GM18505 (cell line): Measurements from ENCODE around the gene SPCS2.

Experiments
- ATAC-seq: cut with Tn5 transposase; IDR thresholded peaks from one replicate; pipeline ENCODE4 v1.9.1; 2021; ENCODE audit not compliant: unreplicated experiment
- POLR2A ChIP-seq: IDR thresholded peaks from 4 replicates; pipeline ENCODE4 v1.6.1; 2011; ENCODE audit warnings: borderline replicate concordance; ENCODE audit not compliant: insufficient read depth, insufficient read length; ENCODE audit errors: extremely low read depth

The SPCS2 gene

GRCh38 chr11:75023446-75024067, 74.5 kb downstream of the SPCS2 start:
- ATAC-seq = no peak
- no peak for TF ChIP-seq POLR2A

- TF ChIP-seq POLR2A = no peak
- ATAC-seq = no peak
Measured at GRCh38 chr11:75024068-75024449, 75.0 kb downstream of the SPCS2 start.

- no peak for TF ChIP-seq POLR2A
- no peak for ATAC-seq
Measured at GRCh38 chr11:75024764-75025211, 75.7 kb downstream of the SPCS2 start.

- TF ChIP-seq POLR2A = no peak
- no peak for ATAC-seq
Measured at GRCh38 chr11:75025561-75025960, 76.5 kb downstream of the SPCS2 start.

- no peak for ATAC-seq
- TF ChIP-seq POLR2A = no peak
Measured at GRCh38 chr11:75028321-75028720, 79.3 kb downstream of the SPCS2 start.
